CD8-positive, alpha-beta memory T cell (primary cell): ENCODE measurements around the gene KCTD18. TPM values are rescaled to one million over a fixed set of nuclear protein-coding genes. Genes with fewer than 3 reads are reported as not detected.

Experiments used
- polyA plus RNA-seq: library from polyadenylated mRNA; unstranded; fragments of 300-500 nt; fragmentation: Illumina TruSeq; gene quantifications from one replicate; pipeline ENCODE4 v1.2.3, GENCODE V29; 2021
- total RNA-seq, 2 experiments: library from RNA; stranded (reverse); gene quantifications; one replicate each; pipeline ENCODE4 v1.2.3, GENCODE V29; 2021

The KCTD18 gene
- total and polyA plus RNA-seq, 3 experiments from 2014 or later, result 14.5 to 15.3 (median 14.7) TPM

Other genes starting within 250 kb of the KCTD18 start
- 10 to 100 TPM; 21.8 to 22.2 TPM for gene SPATS2L, start 203.4 kb downstream of the KCTD18 start, total RNA-seq
- 11.3 TPM for gene SPATS2L, start 203.4 kb downstream of the KCTD18 start, polyA plus RNA-seq
- 10 to 100 TPM; 18.6 to 19.9 TPM for gene SGO2, start 16.1 kb upstream of the KCTD18 start, total RNA-seq
- 3.5 TPM for gene SGO2, start 16.1 kb upstream of the KCTD18 start, polyA plus RNA-seq
- not detected for gene AOX1, start 75.9 kb upstream of the KCTD18 start, total RNA-seq
- 0.54 TPM for gene AOX1, start 75.9 kb upstream of the KCTD18 start, polyA plus RNA-seq